Fibroblast of the conjunctiva (primary cell): ENCODE data around the gene TMEM63B.
"Not testable (repeated sequence)": the region's sequence is repeated elsewhere in the genome, so short reads cannot be mapped to it uniquely, and the experiment has no call there.

Source experiments
- DNase-seq: peaks from one replicate; pipeline ENCODE4 v3.0.0-alpha.2; 2010; ENCODE audit warnings: low read depth

Gene TMEM63B

GRCh38 chr6:44172731-44173500, 45.6 kb downstream of the TMEM63B start:
- peak; percentile 49 for DNase-seq

GRCh38 chr6:44176130-44176761, 48.9 kb downstream of the TMEM63B start:
- no peak for DNase-seq

GRCh38 chr6:44176762-44177509, 49.6 kb downstream of the TMEM63B start:
- no peak for DNase-seq

GRCh38 chr6:44177691-44178423, 50.5 kb downstream of the TMEM63B start:
- DNase-seq = no peak

GRCh38 chr6:44178424-44179071, 51.2 kb downstream of the TMEM63B start:
- no peak for DNase-seq

GRCh38 chr6:44179072-44179536, 51.8 kb downstream of the TMEM63B start:
- DNase-seq = no peak

- DNase-seq = no peak
Measured at GRCh38 chr6:44179648-44180047, 52.3 kb downstream of the TMEM63B start.

GRCh38 chr6:44180406-44180805, 53.1 kb downstream of the TMEM63B start:
- no peak for DNase-seq

- no peak for DNase-seq
Measured at GRCh38 chr6:44180886-44181285, 53.5 kb downstream of the TMEM63B start.

GRCh38 chr6:44181784-44182183, 54.4 kb downstream of the TMEM63B start:
- not testable (repeated sequence) for DNase-seq

GRCh38 chr6:44182911-44183390, 55.6 kb downstream of the TMEM63B start:
- DNase-seq = no peak

GRCh38 chr6:44183783-44184182, 56.4 kb downstream of the TMEM63B start:
- no peak for DNase-seq

GRCh38 chr6:44185356-44185755, 58.0 kb downstream of the TMEM63B start:
- DNase-seq = not testable (repeated sequence)

- DNase-seq = no peak
Measured at GRCh38 chr6:44185953-44186634, 58.7 kb downstream of the TMEM63B start.

GRCh38 chr6:44186635-44187025, 59.3 kb downstream of the TMEM63B start:
- no peak for DNase-seq

- no peak for DNase-seq
Measured at GRCh38 chr6:44188819-44189218, 61.5 kb downstream of the TMEM63B start.

GRCh38 chr6:44189257-44189656, 61.9 kb downstream of the TMEM63B start:
- no peak for DNase-seq

- DNase-seq = no peak
Measured at GRCh38 chr6:44190715-44191114, 63.4 kb downstream of the TMEM63B start.

- DNase-seq = no peak
Measured at GRCh38 chr6:44192428-44193041, 65.2 kb downstream of the TMEM63B start.

- no peak for DNase-seq
Measured at GRCh38 chr6:44193307-44193910, 66.1 kb downstream of the TMEM63B start.
